GM23248 (cell line): ENCODE results near the gene SCN3B. TPM values are rescaled to one million over a fixed set of nuclear protein-coding genes. Genes with fewer than 3 reads are reported as not detected.

Experiments used
- DNase-seq: peaks from one replicate; pipeline ENCODE4 v3.0.0-alpha.2; 2015
- H2AFZ ChIP-seq: fragments of 200-600 bp; sonication (generic); 2 replicates; pipeline ENCODE4 v1.6.1; 2016; ENCODE audit warnings: antibody characterized with exemption
- H3F3A ChIP-seq: fragments of 200-600 bp; sonication (generic); 2 replicates; pipeline ENCODE4 v1.6.1; 2016; ENCODE audit warnings: mild to moderate bottlenecking, antibody characterized with exemption, mixed run types; ENCODE audit not compliant: insufficient read depth
- H3K27ac ChIP-seq: fragments of 200-600 bp; sonication (generic); 2 replicates; pipeline ENCODE4 v1.5.1; 2016; ENCODE audit warnings: mild to moderate bottlenecking
- H3K27me3 ChIP-seq: fragments of 200-600 bp; sonication (generic); replicated peaks from 2 replicates; pipeline ENCODE4 v1.6.1; 2016; ENCODE audit warnings: mild to moderate bottlenecking; ENCODE audit not compliant: insufficient read depth
- H3K36me3 ChIP-seq: fragments of 200-600 bp; sonication (generic); 2 replicates; pipeline ENCODE4 v1.6.1; 2016; ENCODE audit warnings: low read depth, mild to moderate bottlenecking
- H3K4me1 ChIP-seq: fragments of 200-600 bp; sonication (generic); 2 replicates; pipeline ENCODE4 v1.6.1; 2016; ENCODE audit warnings: mild to moderate bottlenecking; ENCODE audit not compliant: insufficient read depth
- H3K4me2 ChIP-seq: fragments of 200-600 bp; sonication (generic); one replicate; pipeline ENCODE4 v1.6.1; 2016; ENCODE audit warnings: mild to moderate bottlenecking; ENCODE audit not compliant: unreplicated experiment
- H3K4me3 ChIP-seq: fragments of 200-600 bp; sonication (generic); 2 replicates; pipeline ENCODE4 v1.5.1; 2016; ENCODE audit warnings: mild to moderate bottlenecking
- H3K79me2 ChIP-seq: fragments of 200-600 bp; sonication (generic); 2 replicates; pipeline ENCODE4 v1.6.1; 2016; ENCODE audit warnings: mild to moderate bottlenecking; ENCODE audit not compliant: insufficient read depth
- H3K9ac ChIP-seq: fragments of 200-600 bp; sonication (generic); 2 replicates; pipeline ENCODE4 v1.6.1; 2016; ENCODE audit warnings: mild to moderate bottlenecking
- H3K9me2 ChIP-seq: fragments of 200-600 bp; sonication (generic); 2 replicates; pipeline ENCODE4 v1.6.1; 2016; ENCODE audit warnings: mixed run types, mild to moderate bottlenecking, moderate library complexity; ENCODE audit not compliant: insufficient read depth
- H3K9me3 ChIP-seq: fragments of 200-600 bp; sonication (generic); one replicate; pipeline ENCODE4 v1.6.1; 2017; ENCODE audit warnings: low read depth
- H4K20me1 ChIP-seq: fragments of 200-600 bp; sonication (generic); 2 replicates; pipeline ENCODE4 v1.6.0; 2016; ENCODE audit not compliant: insufficient read depth
- EZH2 ChIP-seq: fragments of 200-600 bp; sonication (generic); IDR thresholded peaks from 2 replicates; pipeline ENCODE4 v1.6.1; 2018; ENCODE audit warnings: antibody characterized with exemption, mild to moderate bottlenecking; ENCODE audit not compliant: insufficient read depth, poor library complexity, severe bottlenecking
- EZH2phosphoT487 ChIP-seq: fragments of 200-600 bp; sonication (generic); IDR thresholded peaks from 2 replicates; pipeline ENCODE4 v1.6.1; 2018; ENCODE audit warnings: antibody characterized with exemption, moderate library complexity, mild to moderate bottlenecking, low read depth; ENCODE audit not compliant: insufficient read depth
- WGBS, 2 experiments: methylation state at CpG; one replicate each; pipeline ENCODE4 v1.1.6; 2015 to 2017; ENCODE audit warnings: low lambda C conversion rate in 2 of 2, low coverage in 1 of 2; ENCODE audit errors: missing lambda C conversion rate in 2 of 2; 5-methylcytosine and 5-hydroxymethylcytosine counted together
- in situ Hi-C: fragments of 300-500 bp; cut with MboI; formaldehyde crosslinking; loops from 2 replicates; pipeline ENCODE4 v1.15.0; 2020
- polyA plus RNA-seq: library from polyadenylated mRNA; unstranded; fragments of >200 nt; fragmentation: Nextera tagmentation; extraction: Ambion mirVana; gene quantifications from 2 replicates; pipeline ENCODE4 v1.2.1, GENCODE V29; 2016
- total RNA-seq: library from RNA; depleted of rRNA; stranded (reverse); fragments of >200 nt; shearing (Covaris generic); gene quantifications from 2 replicates; pipeline ENCODE4 v1.2.3, GENCODE V29; 2014

Gene SCN3B
- total and polyA plus RNA-seq, 2 experiments from 2014 or later = 0.33 TPM; not detected in 1

DNA sequence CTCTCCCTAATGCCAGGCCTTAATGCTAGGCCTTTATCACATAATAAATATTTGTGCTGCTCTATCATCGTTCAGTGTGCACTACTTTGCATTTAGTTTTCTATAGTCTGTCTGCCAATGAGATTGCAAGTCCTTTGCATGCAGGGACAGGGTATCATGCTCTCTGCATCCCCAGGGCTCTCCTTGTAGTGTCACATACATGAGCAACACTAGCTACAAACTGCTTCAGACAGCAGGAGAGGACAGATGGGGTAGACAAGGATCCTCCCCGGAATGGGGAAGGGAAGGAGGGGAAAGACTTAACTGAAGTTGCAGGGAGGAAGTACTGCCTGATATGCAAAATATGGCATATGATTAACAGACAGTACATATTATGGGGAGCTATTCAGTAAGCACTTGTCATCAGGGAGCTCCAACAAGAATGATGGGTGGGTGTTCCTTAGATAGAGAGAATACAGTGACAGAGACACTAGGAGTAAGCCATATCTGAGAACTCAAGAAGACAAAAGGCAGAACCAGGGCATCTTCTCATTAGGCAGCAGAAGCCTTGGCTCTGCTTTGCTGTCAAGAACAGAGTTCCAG lies 44.2 kb upstream of the SCN3B start:
- Histone ChIP-seq H3K27ac (no peak overlapping the region), H3K4me2 (no peak overlapping the region), H3K4me3 (no peak overlapping the region), H3K9ac (no peak overlapping the region), H3K4me1 (no peaks in the 10 kb centered on the region), H3K9me3 (no peaks in the 10 kb centered on the region), H3F3A (no peaks in the 10 kb centered on the region), H2AFZ (no peak overlapping the region), H3K36me3 (no peaks in the 10 kb centered on the region), H3K79me2 (no peaks in the 10 kb centered on the region), H4K20me1 (no peaks in the 10 kb centered on the region), H3K9me2 (no peaks in the 10 kb centered on the region), H3K27me3 (peaks cover 20% of the 10 kb centered on the region)
- no peak for DNase-seq
- no peak for TF ChIP-seq EZH2phosphoT487
- TF ChIP-seq EZH2 = no peak
- WGBS, 2 experiments = 15 to 19% methylated on average over 2 of the region's 2 CpGs
- in situ Hi-C loops = no loop called here

DNA sequence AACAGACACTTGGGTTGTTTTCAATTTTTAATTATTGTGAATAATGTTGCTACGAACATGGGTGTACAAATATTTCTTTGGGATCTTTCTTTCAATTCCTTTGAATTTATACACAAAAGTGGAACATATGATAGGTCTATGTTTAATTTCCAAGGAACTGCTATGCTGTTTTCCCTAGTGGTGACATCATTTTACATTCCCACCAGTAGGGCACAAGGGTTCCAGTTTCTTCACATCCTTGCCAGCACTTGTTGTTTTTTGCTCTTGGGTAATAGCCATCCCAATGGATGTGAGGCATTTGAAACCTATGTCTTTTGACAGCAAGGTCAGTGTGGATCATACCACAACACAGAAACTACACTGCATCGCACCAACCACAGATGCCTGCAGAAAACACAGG lies 41.8 kb upstream of the SCN3B start:
- H3K4me2 ChIP-seq = no peak overlapping the region
- H3K4me1 ChIP-seq = no peaks in the 10 kb centered on the region
- H3F3A ChIP-seq = no peaks in the 10 kb centered on the region
- TF ChIP-seq EZH2 = no peak
- no peak for TF ChIP-seq EZH2phosphoT487
- H4K20me1 ChIP-seq = no peaks in the 10 kb centered on the region
- H3K36me3 ChIP-seq = no peaks in the 10 kb centered on the region
- WGBS, 2 experiments = 47 to 52% methylated on average over 2 of the region's 2 CpGs
- H3K9me3 ChIP-seq = no peaks in the 10 kb centered on the region
- peaks cover 26% of the 10 kb centered on the region for H3K27me3 ChIP-seq
- no peak for DNase-seq
- H3K9ac ChIP-seq = no peak overlapping the region
- H3K79me2 ChIP-seq = no peaks in the 10 kb centered on the region
- no peak overlapping the region for H2AFZ ChIP-seq
- no peak overlapping the region for H3K27ac ChIP-seq
- in situ Hi-C loops = no loop called here
- no peaks in the 10 kb centered on the region for H3K9me2 ChIP-seq
- H3K4me3 ChIP-seq = no peak overlapping the region

DNA sequence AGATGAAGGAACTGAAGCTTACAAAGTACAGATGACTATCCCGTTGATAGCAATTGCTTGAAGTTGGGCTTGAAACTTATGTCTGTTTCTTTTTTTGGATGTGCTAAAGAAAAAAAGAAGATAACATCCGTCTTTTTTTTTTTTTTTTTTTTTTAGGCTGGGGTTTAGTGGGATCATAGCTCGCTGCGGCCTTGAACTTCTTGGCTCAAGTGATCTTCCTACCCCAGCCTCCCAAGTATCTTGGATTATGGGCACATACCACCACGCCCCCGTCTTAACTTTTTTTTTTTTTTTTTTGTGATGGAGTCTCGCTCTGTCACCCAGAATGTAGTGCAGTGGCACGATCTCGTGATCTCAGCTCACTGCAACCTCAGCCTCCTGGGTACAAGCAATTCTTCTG lies 40.8 kb upstream of the SCN3B start:
- Histone ChIP-seq H3K9me3 (no peaks in the 10 kb centered on the region), H3K4me3 (no peak overlapping the region), H3K9ac (no peak overlapping the region), H3K36me3 (no peaks in the 10 kb centered on the region), H3K4me1 (no peaks in the 10 kb centered on the region), H3K27ac (no peak overlapping the region), H3K9me2 (no peaks in the 10 kb centered on the region), H3F3A (no peaks in the 10 kb centered on the region), H4K20me1 (no peaks in the 10 kb centered on the region), H3K79me2 (no peaks in the 10 kb centered on the region), H3K27me3 (peaks cover 27% of the 10 kb centered on the region), H3K4me2 (no peak overlapping the region), H2AFZ (no peak overlapping the region)
- 70 to 72% methylated on average over 9 of the region's 9 CpGs for WGBS, 2 experiments
- DNase-seq = no peak
- TF ChIP-seq EZH2 = no peak
- no peak for TF ChIP-seq EZH2phosphoT487
- in situ Hi-C loops = no loop called here

DNA sequence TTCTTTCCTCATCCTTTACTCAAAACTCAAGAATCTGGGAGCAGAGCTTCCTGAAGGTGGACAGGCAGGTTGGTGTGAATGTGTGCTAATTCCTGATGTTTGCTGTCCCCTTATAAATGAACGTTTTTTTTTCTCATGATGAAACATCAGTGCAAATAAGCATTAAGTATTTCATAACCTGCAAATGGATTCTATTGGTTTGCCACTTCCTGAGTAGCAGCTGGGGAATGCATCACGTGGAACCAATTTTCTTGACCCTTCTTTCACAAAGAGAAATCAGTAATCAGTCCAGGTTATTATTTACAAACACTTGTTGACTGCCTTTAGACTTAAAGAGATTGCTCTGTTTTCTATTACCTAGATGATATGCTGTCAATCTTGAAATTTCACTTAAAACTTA lies 40.1 kb upstream of the SCN3B start:
- H3K4me3 ChIP-seq = no peak overlapping the region
- TF ChIP-seq EZH2phosphoT487 (no peak), EZH2 (no peak)
- in situ Hi-C loops = no loop called here
- no peaks in the 10 kb centered on the region for H3K9me3 ChIP-seq
- no peaks in the 10 kb centered on the region for H3K4me1 ChIP-seq
- H3K79me2 ChIP-seq = no peaks in the 10 kb centered on the region
- no peaks in the 10 kb centered on the region for H3K9me2 ChIP-seq
- no peak overlapping the region for H2AFZ ChIP-seq
- H3K9ac ChIP-seq = no peak overlapping the region
- DNase-seq = peak; percentile 34
- no peak overlapping the region for H3K4me2 ChIP-seq
- H3K27ac ChIP-seq = no peak overlapping the region
- no peaks in the 10 kb centered on the region for H3K36me3 ChIP-seq
- peaks cover 21% of the 10 kb centered on the region for H3K27me3 ChIP-seq
- H3F3A ChIP-seq = no peaks in the 10 kb centered on the region
- 16 to 23% methylated on average over 2 of the region's 2 CpGs for WGBS, 2 experiments
- H4K20me1 ChIP-seq = no peaks in the 10 kb centered on the region

- Histone ChIP-seq H3K4me2 (no peak overlapping the region), H3F3A (no peaks in the 10 kb centered on the region), H3K79me2 (no peaks in the 10 kb centered on the region), H3K27me3 (peaks cover 27% of the 10 kb centered on the region; the same call in 1 of the 2 replicates), H3K4me1 (no peaks in the 10 kb centered on the region), H3K9ac (no peak overlapping the region), H3K36me3 (no peaks in the 10 kb centered on the region), H2AFZ (no peak overlapping the region), H3K9me2 (no peaks in the 10 kb centered on the region), H4K20me1 (no peaks in the 10 kb centered on the region), H3K4me3 (no peak overlapping the region), H3K27ac (no peak overlapping the region), H3K9me3 (no peaks in the 10 kb centered on the region)
- no peak for TF ChIP-seq EZH2phosphoT487
- no peak for TF ChIP-seq EZH2
- no peak for DNase-seq
- in situ Hi-C loops = no loop called here
Measured at GRCh38 chr11:123692961-123693360, 38.5 kb upstream of the SCN3B start.
